ENCODE results near the gene PTCH1. TPM values are rescaled to one million over a fixed set of nuclear protein-coding genes. Genes with fewer than 3 reads are reported as not detected.

PTCH1 gene
- total and polyA plus RNA-seq, 8 donors, result 5.4 to 22.6 (median 14.7) TPM

DNA sequence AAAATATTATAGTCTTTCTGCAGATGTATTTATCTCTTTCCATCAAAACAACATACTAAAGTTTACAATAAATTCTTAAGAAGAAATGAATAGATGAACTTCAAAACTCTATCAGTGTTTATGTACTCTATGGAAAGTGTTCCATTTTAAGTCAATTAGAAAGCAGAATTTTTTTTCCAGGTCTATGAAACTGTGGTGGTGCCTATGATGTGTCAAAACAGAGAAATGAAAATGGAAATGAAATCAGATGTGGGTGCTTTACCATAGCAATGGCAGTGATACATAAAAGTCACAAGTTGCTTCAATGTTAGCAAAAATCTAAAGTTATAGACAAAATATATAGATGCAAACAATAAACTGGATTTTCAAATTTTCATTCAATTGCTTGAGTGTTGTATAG, 97.3 kb downstream of the PTCH1 start:
- intact Hi-C loops (cut with DNase I), result no loop called here
- FAIRE-seq (no peak), DNase-seq (no peak), ATAC-seq (no peak)
- Histone ChIP-seq H3K9me3 (no peaks in the 10 kb centered on the region), H3K27me3 (no peaks in the 10 kb centered on the region), H3K27ac (no peak overlapping the region), H3K4me3 (no peak overlapping the region), H3K36me3 (no peaks in the 10 kb centered on the region), H3K4me1 (no peaks in the 10 kb centered on the region)
- TF ChIP-seq, protein P1, sequence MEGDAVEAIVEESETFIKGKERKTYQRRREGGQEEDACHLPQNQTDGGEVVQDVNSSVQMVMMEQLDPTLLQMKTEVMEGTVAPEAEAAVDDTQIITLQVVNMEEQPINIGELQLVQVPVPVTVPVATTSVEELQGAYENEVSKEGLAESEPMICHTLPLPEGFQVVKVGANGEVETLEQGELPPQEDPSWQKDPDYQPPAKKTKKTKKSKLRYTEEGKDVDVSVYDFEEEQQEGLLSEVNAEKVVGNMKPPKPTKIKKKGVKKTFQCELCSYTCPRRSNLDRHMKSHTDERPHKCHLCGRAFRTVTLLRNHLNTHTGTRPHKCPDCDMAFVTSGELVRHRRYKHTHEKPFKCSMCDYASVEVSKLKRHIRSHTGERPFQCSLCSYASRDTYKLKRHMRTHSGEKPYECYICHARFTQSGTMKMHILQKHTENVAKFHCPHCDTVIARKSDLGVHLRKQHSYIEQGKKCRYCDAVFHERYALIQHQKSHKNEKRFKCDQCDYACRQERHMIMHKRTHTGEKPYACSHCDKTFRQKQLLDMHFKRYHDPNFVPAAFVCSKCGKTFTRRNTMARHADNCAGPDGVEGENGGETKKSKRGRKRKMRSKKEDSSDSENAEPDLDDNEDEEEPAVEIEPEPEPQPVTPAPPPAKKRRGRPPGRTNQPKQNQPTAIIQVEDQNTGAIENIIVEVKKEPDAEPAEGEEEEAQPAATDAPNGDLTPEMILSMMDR (IDR thresholded peaks at IDR 0.05), result no peak

DNA sequence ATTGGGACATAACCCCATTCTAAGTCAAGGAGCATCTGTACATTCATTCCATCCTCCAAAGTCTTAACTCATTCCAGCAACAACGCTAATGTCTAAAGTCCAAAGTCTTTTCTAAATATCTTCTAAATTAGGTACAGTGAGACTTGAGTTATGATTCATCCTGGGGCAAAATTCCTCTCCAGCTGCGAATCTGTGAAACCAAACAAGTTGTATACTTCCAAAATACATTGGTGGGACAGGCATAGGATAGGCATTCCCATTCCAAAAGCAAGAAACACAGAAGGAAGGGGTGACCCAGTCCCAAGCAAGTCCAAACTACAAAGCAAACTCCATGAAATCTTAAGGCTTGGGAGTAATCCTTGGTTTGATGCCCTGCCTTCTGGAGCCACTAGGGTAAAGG, 101.6 kb downstream of the PTCH1 start:
- ATAC-seq, result no peak

GRCh38 chr9:95413793-95414192, 103.0 kb downstream of the PTCH1 start:
- Histone ChIP-seq H3K27ac (no peak overlapping the region), H3K27me3 (no peaks in the 10 kb centered on the region), H3K4me3 (no peak overlapping the region), H3K4me1 (no peaks in the 10 kb centered on the region), H3K9me3 (no peaks in the 10 kb centered on the region), H3K36me3 (no peaks in the 10 kb centered on the region)
- TF ChIP-seq, protein P1 (IDR thresholded peaks at IDR 0.05), result no peak
- 93 to 95% methylated on average over 2 of the region's 2 CpGs for WGBS, 2 donors
- intact Hi-C loops (cut with DNase I), result no loop called here
- ATAC-seq, result no peak
- FAIRE-seq, result no peak
- no peak for DNase-seq

More for the DNA sequence above, 101.6 kb downstream of the PTCH1 start:
- WGBS, 2 donors, result 90 to 94% methylated on average over 2 of the region's 2 CpGs
- TF ChIP-seq, protein P1 (IDR thresholded peaks at IDR 0.05), result no peak
- H3K4me3 ChIP-seq, result no peak overlapping the region
- H3K9me3 ChIP-seq, result no peaks in the 10 kb centered on the region
- no peaks in the 10 kb centered on the region for H3K36me3 ChIP-seq
- no peak overlapping the region for H3K27ac ChIP-seq
- intact Hi-C loops (cut with DNase I), result no loop called here
- FAIRE-seq (no peak), DNase-seq (no peak)
- H3K4me1 ChIP-seq, result no peaks in the 10 kb centered on the region
- H3K27me3 ChIP-seq, result no peaks in the 10 kb centered on the region

GRCh38 chr9:95411054-95411892, 105.5 kb downstream of the PTCH1 start:
- Histone ChIP-seq H3K4me3 (no peak overlapping the region), H3K27me3 (no peaks in the 10 kb centered on the region), H3K9me3 (no peaks in the 10 kb centered on the region), H3K36me3 (no peaks in the 10 kb centered on the region), H3K27ac (no peak overlapping the region), H3K4me1 (no peaks in the 10 kb centered on the region)
- no peak for FAIRE-seq
- ATAC-seq, result no peak
- WGBS, 2 donors, result 95 to 96% methylated on average over 23 of the region's 23 CpGs
- DNase-seq, result no peak
- TF ChIP-seq, protein P1 (IDR thresholded peaks at IDR 0.05), result no peak
- intact Hi-C loops (cut with DNase I), result no loop called here

All from pancreas (tissue), 10 donors.